SH-SY5Y (cell line): ENCODE measurements around the gene EFHD1.

ENCODE experiments used
- GATA2 ChIP-seq: IDR thresholded peaks from 2 replicates; pipeline ENCODE4 v1.6.1; 2011; ENCODE audit warnings: mild to moderate bottlenecking, low read depth, low read length
- GATA3 ChIP-seq: IDR thresholded peaks from 2 replicates; pipeline ENCODE4 v1.6.1; 2011; ENCODE audit warnings: low read depth, mild to moderate bottlenecking, low read length, moderate library complexity

DNA sequence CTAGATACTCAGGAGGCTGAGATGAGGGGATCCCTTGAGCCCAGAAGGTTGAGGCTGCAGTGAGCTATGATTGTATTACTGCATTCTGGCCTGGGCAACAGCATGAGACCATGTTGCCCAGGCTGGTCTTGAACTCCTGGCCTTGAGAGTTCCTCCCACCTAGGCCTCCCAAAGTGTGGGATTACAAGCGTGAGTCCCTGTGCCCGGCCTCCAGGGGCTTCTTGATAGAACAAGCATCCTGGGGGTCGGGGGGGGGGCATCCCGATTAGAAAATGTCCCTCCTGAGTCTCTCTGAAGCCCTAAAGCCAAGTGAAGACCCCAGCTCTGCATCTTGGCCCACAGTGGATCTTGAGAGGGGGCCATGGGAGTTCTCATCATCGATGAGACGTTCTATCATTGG, 22.3 kb upstream of the EFHD1 start:
- TF ChIP-seq GATA2 (no peak), GATA3 (no peak)
